GM21528 (cell line): ENCODE measurements around the gene PLCH1.

Experiments
- ATAC-seq: cut with Tn5 transposase; IDR thresholded peaks from one replicate; pipeline ENCODE4 v1.9.1; 2021; ENCODE audit warnings: mild to moderate bottlenecking, moderate library complexity; ENCODE audit not compliant: unreplicated experiment, low FRiP score

The PLCH1 gene, protein sequence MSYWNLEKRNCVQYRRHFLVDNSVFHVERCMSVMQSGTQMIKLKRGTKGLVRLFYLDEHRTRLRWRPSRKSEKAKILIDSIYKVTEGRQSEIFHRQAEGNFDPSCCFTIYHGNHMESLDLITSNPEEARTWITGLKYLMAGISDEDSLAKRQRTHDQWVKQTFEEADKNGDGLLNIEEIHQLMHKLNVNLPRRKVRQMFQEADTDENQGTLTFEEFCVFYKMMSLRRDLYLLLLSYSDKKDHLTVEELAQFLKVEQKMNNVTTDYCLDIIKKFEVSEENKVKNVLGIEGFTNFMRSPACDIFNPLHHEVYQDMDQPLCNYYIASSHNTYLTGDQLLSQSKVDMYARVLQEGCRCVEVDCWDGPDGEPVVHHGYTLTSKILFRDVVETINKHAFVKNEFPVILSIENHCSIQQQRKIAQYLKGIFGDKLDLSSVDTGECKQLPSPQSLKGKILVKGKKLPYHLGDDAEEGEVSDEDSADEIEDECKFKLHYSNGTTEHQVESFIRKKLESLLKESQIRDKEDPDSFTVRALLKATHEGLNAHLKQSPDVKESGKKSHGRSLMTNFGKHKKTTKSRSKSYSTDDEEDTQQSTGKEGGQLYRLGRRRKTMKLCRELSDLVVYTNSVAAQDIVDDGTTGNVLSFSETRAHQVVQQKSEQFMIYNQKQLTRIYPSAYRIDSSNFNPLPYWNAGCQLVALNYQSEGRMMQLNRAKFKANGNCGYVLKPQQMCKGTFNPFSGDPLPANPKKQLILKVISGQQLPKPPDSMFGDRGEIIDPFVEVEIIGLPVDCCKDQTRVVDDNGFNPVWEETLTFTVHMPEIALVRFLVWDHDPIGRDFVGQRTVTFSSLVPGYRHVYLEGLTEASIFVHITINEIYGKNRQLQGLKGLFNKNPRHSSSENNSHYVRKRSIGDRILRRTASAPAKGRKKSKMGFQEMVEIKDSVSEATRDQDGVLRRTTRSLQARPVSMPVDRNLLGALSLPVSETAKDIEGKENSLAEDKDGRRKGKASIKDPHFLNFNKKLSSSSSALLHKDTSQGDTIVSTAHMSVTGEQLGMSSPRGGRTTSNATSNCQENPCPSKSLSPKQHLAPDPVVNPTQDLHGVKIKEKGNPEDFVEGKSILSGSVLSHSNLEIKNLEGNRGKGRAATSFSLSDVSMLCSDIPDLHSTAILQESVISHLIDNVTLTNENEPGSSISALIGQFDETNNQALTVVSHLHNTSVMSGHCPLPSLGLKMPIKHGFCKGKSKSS (N-terminal part only)

DNA sequence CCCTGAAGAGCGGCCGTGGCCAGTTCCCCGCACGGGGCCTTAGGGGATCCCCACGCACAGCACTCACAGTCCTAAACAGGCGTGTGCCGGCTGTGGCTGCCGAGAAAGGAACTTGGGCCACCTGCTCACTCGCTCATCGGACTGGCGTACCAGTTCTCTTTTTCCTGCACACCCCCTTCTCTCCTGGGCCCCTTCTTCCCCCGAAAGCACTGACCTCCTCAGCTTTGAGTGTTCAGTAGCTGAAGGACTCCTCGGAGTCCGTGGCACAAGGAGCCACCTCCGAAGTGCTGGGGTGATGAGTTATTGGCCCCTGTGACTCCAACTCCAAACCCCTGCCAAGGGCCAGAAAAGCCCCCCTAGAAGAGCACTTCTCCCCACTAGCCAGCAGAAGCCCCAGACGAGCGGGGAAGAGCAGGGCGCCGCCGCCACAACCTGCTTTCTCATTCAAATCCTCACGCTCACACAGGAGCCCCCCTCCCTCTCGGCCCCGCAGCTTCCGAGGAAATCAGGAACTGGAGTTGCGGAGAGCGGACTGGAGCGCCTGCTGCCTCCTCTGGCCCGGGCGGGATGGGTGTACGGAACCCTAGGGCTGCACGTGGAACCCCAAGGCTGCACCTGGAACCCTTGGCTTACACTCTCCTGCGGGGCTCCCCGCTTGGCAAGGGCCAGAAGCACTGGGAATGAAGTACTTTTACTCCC lies at the start of gene PLCH1:
Gene PLCH1, minus strand, starts transcription at position 446 of the 699 bp plus-strand sequence. CDS start 40,847 bp downstream, outside the sequence.
- peak; percentile 53 for ATAC-seq

DNA sequence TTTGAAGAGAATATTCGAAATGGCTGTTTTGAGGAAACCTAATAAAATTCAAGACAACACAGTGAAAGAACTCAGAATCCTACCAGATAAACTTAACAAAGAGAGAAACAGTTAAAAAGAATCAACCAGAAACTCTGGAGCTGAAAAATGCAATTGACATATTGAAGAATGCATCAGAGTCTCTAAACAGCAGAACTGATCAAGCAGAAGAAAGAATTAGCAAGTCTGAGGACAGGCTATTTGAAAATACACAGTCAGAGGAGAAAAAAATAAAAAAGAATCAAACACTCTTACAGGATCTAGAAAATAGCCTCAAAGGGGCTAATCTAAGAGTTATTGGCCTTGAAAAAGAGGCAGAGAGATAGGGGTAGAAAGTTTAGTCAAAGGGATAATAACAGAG lies 47.7 kb upstream of the PLCH1 start:
- no peak for ATAC-seq

DNA sequence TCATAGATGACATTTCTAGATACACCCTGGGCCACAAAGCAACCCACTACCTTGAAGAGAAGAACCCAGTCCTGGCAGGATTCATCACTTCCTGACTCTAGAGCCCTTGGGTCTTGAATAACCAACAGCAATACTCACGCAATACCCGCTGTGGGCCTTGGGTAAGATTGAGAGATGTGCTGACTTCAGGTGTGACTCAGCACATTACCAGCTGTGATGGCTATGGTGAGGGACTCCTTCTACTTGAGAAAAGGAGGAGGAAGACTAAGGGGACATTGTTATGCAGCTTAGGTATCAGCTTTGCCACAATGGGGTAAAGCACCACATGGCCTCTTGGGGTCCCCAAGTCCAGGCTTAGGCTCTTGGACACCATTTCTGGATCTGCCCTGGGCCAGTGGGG lies 46.3 kb upstream of the PLCH1 start:
- ATAC-seq: no peak

DNA sequence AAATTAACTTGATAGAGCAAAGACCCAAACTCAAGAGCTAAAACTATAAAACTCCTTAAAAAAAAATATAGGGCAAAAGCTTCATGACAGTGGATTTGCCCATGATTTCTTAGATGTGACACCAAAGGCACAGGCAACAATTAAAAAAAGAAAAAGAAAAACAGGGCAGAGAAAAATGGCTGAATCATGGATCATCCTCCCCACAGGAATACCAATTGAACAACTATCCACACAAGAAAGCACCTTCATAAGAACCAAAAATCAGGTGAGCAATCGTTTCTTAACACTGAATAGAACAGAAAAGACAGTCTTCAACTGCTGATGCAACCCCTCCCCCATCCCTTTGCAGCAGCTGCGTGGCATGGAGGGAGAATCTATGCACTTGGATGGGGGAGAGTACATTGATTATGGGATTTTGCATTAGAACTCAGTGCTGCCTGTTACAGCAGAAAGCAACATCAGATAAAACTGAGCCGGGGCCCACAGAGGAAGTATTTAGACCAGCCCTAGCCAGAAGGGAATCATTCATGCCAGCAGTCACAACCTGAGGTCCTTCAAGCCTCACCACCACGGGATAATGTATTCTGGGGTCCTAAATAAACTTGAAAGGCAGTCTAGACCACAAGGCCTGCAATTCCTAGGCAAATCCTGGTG lies 45.5 kb upstream of the PLCH1 start:
- no peak for ATAC-seq

DNA sequence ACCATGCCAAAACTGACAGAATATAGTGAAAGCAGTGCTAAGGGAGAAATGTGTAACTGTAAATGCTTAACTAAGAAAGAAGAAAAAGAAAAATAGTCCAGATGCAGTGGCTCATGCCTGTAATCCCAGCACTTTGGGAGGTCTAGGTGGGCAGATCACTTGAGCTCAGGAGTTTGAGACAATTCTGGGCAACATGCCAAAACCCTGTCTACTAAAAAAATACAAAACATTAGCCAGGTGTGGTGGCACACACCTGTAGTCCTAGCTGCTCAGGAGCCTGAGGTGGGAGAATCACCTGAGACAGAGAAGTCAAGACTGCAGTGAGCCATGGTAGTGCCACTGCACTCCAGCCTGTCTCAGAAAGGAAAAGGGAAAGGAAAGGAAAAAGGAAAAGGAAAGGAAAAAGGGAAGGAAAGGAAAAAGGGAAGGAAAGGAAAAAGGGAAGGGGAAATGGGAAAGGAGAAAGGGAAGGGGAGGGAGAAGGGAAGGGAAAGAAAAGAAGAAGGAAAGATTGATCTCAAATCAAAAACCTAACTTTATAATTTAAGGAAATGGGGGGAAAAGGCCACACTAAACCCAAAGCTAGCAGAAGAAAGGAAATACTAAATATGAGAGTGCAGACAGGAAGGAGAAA lies 40.9 kb upstream of the PLCH1 start:
- no peak for ATAC-seq

DNA sequence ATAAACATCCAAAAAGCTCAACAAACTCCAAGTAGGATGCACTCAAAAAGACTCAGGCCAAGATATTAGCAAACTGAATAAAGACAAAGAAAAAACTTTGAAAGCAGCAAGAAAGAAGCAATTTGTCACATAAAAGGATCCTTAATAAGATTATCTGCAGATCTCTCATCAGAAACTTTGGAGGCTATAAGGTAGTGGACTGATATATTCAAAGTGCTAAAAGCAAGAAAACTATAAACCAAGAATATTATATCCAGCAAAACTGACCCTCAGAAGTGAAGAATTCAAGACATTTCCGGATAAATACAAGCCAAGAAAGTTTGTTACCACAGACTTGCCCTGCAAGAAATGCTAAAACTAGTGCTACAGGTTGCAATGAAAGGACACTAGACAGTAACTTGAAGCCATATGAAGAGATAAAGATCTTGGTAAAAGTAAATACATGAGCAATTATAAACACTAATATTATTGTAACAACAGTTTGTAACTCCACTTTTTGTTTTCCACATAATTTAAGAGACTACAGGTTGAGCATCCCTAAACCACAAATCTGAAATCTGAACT lies 37.6 kb upstream of the PLCH1 start:
- ATAC-seq: no peak

DNA sequence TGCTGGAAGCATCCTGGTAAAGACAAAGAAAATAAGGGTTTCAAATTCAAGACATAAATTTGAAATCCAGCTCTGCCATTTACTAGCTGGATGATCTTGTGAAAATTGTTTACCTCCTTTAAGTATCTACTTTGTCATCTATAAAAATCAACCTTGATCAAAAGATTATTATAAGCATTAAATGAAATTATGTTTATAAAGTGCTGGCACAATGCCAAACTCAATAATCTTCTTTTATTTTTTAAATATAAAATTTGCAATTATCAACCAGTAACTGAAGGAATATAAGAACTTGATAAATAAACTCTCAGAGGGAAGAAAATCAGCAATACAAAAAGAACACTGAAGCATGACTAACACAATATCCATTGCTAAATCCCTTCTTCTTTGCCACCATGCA lies 35.4 kb upstream of the PLCH1 start:
- no peak for ATAC-seq

DNA sequence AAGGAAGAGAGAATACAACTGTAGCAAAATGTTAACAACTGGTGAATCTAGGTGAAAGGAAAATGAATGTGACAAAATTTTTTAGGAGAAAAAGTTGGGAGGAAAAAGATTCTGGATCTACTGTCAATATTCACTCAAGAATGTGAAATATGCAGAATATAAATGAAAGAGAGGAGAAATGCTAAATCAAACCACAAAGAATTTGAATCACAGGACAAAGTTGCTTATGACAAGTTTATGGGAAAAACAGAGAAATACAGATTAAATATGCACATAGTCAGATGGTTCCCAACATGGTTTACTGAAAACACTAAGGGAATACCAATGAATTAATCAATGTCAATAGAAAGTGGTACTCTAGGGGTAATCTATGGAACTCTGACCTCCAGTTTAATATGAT lies 33.6 kb upstream of the PLCH1 start:
- ATAC-seq: no peak

DNA sequence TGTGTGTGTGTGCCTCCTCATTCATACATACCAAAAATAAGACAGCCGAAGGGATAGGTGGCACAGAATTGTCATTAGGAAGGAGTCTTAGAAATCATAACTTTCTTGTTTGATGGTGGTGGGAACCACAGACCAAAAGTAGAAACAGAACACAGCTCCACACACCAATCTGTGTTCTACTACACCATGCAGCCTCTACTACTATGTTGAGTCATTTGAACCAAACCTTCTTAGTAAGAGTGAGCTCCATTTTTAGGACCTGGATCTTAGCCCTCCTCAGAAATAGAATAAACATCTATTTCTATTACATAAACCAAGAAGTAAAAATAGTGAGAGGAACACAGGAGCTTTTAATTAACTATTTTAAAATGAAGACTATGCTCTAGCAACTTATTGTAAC lies 27.9 kb upstream of the PLCH1 start:
- no peak for ATAC-seq

DNA sequence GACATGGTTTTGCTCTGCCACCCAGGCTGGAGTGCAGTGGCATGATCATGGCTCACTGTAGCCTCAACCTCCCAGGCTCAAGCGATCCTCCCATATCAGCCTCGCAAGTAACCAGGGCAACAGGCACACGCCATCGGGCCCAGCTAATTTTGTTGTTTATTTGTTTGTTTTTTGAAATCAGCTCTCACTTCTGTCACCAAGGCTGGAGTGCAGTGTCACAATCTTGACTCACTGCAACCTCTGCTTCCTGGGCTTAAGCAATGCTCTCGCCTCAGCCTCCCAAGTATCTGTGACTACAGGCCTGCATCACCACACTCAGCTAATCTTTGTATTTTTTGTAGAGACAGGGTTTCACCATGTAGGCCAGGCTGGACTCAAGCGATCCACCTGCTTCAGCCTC lies 26.3 kb upstream of the PLCH1 start:
- ATAC-seq: no peak

DNA sequence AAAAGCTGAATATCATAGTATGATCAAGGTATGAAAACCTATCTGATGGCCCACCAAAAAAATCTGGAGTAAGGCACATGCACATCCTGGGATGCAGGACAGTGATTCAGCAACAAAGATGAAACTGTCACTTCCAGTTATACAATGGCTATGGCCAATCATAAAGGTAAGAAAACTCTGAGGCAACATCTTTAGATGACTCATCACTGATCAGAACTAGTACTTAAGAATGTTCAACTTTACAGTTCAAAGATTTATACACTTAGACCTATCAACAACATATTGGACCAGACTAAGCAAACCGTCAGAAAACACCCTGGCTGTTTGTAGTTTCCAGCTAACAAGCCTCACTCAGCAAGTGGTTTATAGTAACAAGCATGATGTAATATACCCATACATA lies 21.3 kb upstream of the PLCH1 start:
- no peak for ATAC-seq

DNA sequence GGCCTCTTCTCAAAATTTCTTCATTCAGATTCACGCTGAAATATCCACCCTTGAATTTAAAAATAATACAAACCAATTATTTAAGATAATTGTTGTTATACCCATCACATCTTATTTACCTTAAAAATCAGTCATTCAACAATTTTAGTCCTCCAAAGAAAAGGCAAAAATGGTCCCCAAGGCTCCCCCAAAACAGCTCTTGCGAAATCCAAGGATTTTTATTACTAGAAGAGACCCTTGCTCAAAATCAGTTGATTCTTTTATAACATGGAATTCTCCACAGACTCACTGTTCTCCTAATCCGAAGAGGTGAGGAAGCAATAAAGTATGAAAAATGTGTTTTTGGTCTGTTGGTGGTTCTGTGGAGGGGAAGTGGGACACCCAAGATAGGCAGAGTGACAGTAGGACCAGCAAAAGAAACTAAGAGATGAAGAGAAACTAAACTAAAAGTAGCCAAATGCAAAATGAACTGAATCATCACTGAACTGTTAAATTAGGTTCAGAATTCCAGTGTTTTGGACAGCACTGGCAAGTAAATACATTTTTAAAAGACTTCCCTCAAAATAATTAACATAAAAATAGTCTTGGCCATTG lies 19.1 kb upstream of the PLCH1 start:
- ATAC-seq: peak; percentile 50

DNA sequence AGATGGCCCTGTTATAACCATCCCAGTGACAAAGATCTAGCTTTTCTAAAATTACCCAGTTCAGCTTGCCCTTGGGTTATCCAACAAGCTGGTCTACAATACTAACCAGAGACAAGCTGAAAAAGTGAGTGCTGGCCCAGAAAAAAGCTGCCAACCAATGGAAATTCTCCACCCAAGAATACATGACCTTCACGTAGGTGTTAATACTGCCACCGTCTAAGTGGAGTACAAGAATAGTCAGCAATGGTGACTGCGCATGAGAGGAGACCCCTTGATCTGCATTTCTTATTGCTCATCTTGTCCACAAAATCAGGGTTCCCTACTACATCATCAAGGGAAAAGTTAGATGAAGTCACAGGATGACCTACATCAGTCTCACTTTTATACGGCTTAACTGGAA lies 15.8 kb upstream of the PLCH1 start:
- ATAC-seq: no peak

DNA sequence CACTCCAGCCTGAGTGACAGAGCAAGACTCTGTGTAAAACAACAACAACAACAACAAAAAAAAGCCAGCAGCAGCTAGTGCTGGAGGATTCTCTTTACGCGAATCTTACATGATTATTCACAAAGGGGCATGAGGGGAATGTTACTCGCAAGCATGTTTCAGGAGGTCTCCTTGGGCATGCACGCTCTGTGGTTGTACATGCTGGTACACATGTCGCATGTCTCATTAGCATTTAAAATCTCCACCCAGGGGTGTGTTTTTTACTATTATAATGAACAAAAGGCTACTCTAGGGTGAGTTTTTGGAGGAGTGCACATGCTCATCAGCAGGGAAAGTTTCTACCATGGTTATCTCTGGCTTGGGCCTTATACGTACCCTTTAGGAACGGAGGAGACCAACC lies 12.7 kb upstream of the PLCH1 start:
- ATAC-seq: no peak

DNA sequence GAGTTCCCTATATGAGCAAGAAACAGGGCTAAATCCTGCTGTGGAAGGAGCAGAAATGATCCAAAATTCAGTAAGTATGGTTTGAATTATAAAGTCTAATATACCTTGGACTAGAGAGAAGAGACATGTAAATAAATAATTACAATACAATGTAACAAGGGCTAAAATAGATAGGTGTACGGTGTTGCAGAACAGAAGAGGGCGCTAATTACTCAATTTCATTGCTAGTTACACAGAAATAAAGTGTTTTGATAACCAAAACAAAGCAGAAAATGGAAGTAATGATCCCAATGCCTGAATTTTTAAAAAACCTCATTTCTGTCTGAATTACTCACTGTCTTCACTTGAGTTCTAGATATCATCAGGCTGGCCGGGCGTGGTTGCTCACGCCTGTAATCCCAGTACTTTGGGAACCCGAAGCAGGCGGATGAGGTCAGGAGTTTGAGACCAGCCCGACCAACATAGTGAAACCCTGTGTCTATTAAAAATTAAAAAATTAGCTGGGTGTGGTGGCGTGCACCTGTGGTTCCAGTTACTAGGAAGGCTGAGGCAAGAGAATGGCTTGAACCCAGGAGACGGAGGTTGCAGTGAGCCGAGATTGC lies 8.3 kb upstream of the PLCH1 start:
- no peak for ATAC-seq

DNA sequence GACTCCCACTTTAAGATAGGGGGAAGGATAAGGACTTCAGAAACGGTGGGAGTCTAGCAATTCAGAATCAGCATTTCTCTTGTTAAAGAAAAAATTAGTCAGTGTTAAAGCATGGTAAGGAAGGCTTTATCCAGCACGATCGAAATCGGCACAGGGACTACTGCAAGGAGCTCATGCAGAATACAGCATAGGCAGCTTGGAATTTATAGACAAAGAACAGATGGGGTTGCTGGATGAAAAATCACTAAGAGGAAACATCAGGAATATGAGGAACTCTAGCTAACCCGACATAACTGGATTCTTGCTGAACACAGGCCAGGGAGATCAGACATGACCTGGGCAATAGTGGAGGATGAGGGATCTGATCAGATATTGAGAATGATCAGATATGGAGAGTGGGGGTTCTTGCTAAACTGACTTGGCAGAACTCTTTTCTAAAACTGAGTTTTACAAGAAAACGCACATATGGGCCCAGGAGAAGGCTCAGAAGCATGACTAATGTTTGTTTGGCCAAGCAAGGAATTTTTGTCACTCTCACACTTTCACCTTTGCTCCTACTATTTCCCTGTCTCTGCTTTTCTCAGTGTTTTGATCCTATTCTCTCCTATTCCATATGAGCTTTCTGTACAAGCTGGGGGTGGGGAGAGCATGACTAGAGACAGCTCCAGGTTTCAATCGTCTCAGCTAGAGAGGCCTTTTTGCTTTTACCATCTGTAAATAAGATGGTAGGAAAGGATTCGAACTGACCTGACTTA lies 3.9 kb upstream of the PLCH1 start:
- ATAC-seq: no peak

DNA sequence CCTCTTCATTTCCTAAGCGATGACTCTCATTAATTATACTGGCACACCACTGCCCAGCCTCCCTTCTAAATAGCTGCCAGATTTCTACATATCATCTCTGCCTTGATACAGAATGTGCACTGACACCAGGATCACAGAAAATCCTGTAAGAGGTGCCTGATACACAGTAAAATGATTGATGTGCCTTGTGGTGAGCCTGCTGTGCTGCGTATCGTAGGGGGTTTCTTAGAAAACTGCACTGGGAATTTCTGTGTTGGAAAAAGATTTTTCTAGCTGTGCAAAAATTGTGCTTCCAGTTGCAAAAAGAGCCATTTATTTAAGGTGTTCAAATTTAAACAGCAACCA lies 3.0 kb upstream of the PLCH1 start:
- no peak for ATAC-seq
